GM12801 (cell line): ENCODE data around the gene PARL.

Experiments used
- CTCF ChIP-seq: IDR thresholded peaks from one replicate; pipeline ENCODE4 v1.5.1; 2011; ENCODE audit warnings: control low read depth; ENCODE audit not compliant: insufficient read length; ENCODE audit errors: extremely low read depth

PARL gene

GRCh38 chr3:183782576-183783276, 102.0 kb downstream of the PARL start:
- TF ChIP-seq CTCF: no peak

GRCh38 chr3:183781246-183781645, 103.4 kb downstream of the PARL start:
- no peak for TF ChIP-seq CTCF

GRCh38 chr3:183779896-183780465, 104.7 kb downstream of the PARL start:
- no peak for TF ChIP-seq CTCF
